Astrocyte of the cerebellum (primary cell): ENCODE measurements around the gene PLEKHB1.

Source experiments
- DNase-seq: peaks from one replicate; pipeline ENCODE4 v3.0.0-alpha.2; 2011; ENCODE audit warnings: low read depth
- H3K4me3 ChIP-seq: 2 replicates; pipeline ENCODE4 v1.5.1; 2011; ENCODE audit warnings: mild to moderate bottlenecking, low read depth, low read length, moderate library complexity
- CTCF ChIP-seq: IDR thresholded peaks from 2 replicates; pipeline ENCODE4 v1.5.1; 2012; ENCODE audit warnings: low read length, low read depth, moderate library complexity, mild to moderate bottlenecking; ENCODE audit errors: missing control alignments
- in situ Hi-C: cut with HindIII; loops from 2 replicates; pipeline ENCODE4 v1.10.0; 2017; ENCODE audit warnings: low sequenced_read_pairs

The PLEKHB1 gene

GRCh38 chr11:73705053-73705452 lies 58.7 kb downstream of the PLEKHB1 start:
- in situ Hi-C loops: no loop called here

GRCh38 chr11:73710964-73711363 lies 64.6 kb downstream of the PLEKHB1 start:
- TF ChIP-seq CTCF: no peak
- no peak for DNase-seq
- in situ Hi-C loops: no loop called here
- no peak overlapping the region for H3K4me3 ChIP-seq

More at GRCh38 chr11:73705053-73705452, 58.7 kb downstream of the PLEKHB1 start:
- TF ChIP-seq CTCF: no peak
- no peak for DNase-seq
- no peak overlapping the region for H3K4me3 ChIP-seq
